Gastrocnemius medialis (tissue), 4 donors: Measurements from ENCODE around the gene TASOR2. TPM values are rescaled to one million over a fixed set of nuclear protein-coding genes. Genes with fewer than 3 reads are reported as not detected.

ENCODE experiments used
- ATAC-seq, 2 donors: fragments of 150-250 bp; one replicate each; pipeline ENCODE4 v1.9.1; 2016
- DNase-seq, 2 donors: peaks; one replicate each; pipeline ENCODE4 v3.0.0-alpha.2; 2019
- H3K27ac ChIP-seq, 4 donors: fragments of 200-600 bp; sonication (generic); 1 replicate in 1 of 4; 2 replicates in 3 of 4; pipeline ENCODE4 v1.5.1; 2016 to 2018; ENCODE audit warnings: mild to moderate bottlenecking in 2 of 4, moderate library complexity in 1 of 4
- H3K27me3 ChIP-seq, 3 donors: fragments of 200-600 bp; sonication (generic) in 2 of 3; 1 replicate in 1 of 3; 2 replicates in 2 of 3; pipeline versions ENCODE4 v1.5.1 to v1.6.0; 2016 to 2019; ENCODE audit warnings: mild to moderate bottlenecking in 1 of 3, moderate library complexity in 1 of 3
- H3K36me3 ChIP-seq, 2 donors: fragments of 200-600 bp; sonication (generic) in 1 of 2; one replicate each; pipeline ENCODE4 v1.5.1; 2017 to 2018
- H3K4me1 ChIP-seq, 2 donors: fragments of 200-600 bp; sonication (generic) in 1 of 2; one replicate each; pipeline ENCODE4 v1.5.1; 2016 to 2017; ENCODE audit warnings: mild to moderate bottlenecking in 2 of 2
- H3K4me3 ChIP-seq, 4 donors: fragments of 200-600 bp; sonication (generic) in 3 of 4; 1 replicate in 1 of 4; 2 replicates in 3 of 4; pipeline ENCODE4 v1.5.1; 2016 to 2019; ENCODE audit warnings: mild to moderate bottlenecking in 2 of 4
- H3K9me3 ChIP-seq, 3 donors: fragments of 200-600 bp; sonication (generic) in 2 of 3; 1 replicate in 1 of 3; 2 replicates in 2 of 3; pipeline ENCODE4 v1.5.1; 2016 to 2019
- POLR2A ChIP-seq, 2 donors: fragments of 450-650 bp; IDR thresholded peaks; one replicate each; pipeline ENCODE4 v1.6.1; 2017; ENCODE audit warnings: antibody characterized with exemption in 2 of 2, mild to moderate bottlenecking in 2 of 2, moderate library complexity in 2 of 2
- in situ Hi-C, 4 donors: fragments of 200-750 bp; cut with MboI; loops; one replicate each; pipeline versions ENCODE4 v1.15.0 to v1.8.0; 2017; ENCODE audit warnings: low sequenced_read_pairs in 4 of 4
- intact Hi-C: fragments of 100-400 bp; cut with DNase I; formaldehyde crosslinking; loops from one replicate; pipeline ENCODE4 v1.15.1; 2023; ENCODE audit warnings: low total_unique reads
- total RNA-seq, 4 donors: library from RNA; depleted of rRNA; stranded (reverse); fragments of >200 nt; gene quantifications; one replicate each; pipeline versions ENCODE4 v1.1.0 to v1.2.3, GENCODE V29; 2016
- TF ChIP-seq, protein P1 (sequence below), 5 experiments: fragments of 450-650 bp in 3 of 5; fragments of 200-600 bp in 2 of 5; sonication (generic) in 2 of 5; IDR thresholded peaks in 4 of 5; conservative IDR thresholded peaks in 1 of 5; 1 replicate in 4 of 5; 2 replicates in 1 of 5; pipeline ENCODE4 v1.5.1; 2016 to 2019; ENCODE audit warnings: antibody characterized with exemption in 5 of 5, mild to moderate bottlenecking in 3 of 5, moderate library complexity in 3 of 5

TASOR2 gene
- total RNA-seq, 4 donors from 2014 or later, result 32.0 to 78.0 (median 50.0) TPM

DNA sequence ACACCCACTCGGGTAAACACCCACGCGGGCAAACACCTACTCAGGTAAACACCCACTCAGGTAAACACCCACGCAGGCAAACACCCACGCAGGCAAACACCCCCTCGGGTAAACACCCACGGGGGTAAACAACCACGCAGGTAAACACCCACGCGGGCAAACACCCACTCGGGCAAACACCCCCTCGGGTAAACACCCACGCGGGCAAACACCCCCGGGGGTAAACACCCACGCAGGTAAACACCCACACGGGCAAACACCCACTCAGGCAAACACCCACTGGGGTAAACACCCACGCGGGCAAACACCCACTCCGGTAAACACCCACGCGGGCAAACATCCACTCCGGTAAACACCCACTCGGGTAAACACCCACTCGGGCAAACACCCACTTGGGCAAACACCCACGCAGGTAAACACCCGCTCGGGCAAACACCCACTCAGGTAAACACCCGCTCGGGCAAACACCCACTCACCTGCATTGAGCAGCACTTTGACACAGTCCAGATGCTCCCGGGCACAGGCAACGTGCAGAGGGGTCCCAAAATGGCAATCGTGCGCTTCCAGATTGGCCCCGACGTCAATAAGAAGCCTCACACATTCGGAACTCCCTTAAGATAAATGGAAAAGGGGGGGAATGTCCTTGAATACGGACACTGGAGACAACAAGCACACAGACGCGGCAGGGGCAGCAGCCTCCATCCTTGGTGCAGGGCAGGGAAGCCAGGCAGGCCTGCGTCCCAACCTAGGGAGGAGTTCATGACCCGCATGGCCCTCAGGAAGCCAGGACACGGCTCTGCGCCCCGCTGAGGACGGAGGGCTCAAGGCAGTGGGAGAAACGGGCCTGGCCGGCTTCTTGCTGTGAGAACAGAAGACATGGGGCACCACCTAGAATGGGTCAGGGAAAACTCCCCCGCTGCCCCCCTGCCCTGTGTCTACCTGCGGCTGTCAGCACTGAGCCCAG lies 35.9 kb upstream of the TASOR2 start:
- Histone ChIP-seq H3K27ac (no peak overlapping the region), H3K27me3 (no peaks in the 10 kb centered on the region), H3K4me3 (no peak overlapping the region), H3K9me3 (no peaks in the 10 kb centered on the region), H3K4me1 (peaks cover 0 to 16% of the 10 kb centered on the region in 2 donors), H3K36me3 (peaks cover 0 to 23% of the 10 kb centered on the region in 2 donors)
- ATAC-seq, result no peak
- intact Hi-C loops (no loop called here), in situ Hi-C loops (no loop called here)
- no peak for DNase-seq
- TF ChIP-seq POLR2A (IDR thresholded peaks at IDR 0.05), result no peak
- TF ChIP-seq, protein P1, sequence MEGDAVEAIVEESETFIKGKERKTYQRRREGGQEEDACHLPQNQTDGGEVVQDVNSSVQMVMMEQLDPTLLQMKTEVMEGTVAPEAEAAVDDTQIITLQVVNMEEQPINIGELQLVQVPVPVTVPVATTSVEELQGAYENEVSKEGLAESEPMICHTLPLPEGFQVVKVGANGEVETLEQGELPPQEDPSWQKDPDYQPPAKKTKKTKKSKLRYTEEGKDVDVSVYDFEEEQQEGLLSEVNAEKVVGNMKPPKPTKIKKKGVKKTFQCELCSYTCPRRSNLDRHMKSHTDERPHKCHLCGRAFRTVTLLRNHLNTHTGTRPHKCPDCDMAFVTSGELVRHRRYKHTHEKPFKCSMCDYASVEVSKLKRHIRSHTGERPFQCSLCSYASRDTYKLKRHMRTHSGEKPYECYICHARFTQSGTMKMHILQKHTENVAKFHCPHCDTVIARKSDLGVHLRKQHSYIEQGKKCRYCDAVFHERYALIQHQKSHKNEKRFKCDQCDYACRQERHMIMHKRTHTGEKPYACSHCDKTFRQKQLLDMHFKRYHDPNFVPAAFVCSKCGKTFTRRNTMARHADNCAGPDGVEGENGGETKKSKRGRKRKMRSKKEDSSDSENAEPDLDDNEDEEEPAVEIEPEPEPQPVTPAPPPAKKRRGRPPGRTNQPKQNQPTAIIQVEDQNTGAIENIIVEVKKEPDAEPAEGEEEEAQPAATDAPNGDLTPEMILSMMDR (IDR thresholded peaks at IDR 0.05 in 4 of 5, conservative IDR thresholded peaks at IDR 0.05 in 1 of 5), result no peak

DNA sequence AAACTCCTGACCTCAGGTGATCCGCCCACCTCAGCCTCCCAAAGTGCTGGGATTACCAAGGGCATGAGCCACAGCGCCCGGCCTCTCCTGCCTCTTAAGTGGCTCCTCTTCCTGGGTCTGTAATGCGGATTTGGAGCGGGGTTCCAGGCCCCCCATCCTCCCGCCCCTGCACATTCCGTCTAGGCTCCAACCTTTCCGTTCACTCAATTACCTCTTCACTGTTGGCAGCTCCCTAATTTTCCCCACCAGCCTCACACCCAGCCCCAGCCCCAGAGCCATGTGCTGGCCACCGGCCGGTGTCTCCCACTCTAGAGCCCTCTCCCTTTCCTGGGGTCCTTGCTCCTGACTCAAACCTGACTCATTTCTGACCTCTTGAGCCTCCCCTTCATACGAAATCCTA lies 34.9 kb upstream of the TASOR2 start:
- Histone ChIP-seq H3K27me3 (no peaks in the 10 kb centered on the region), H3K27ac (no peak overlapping the region), H3K4me1 (peaks cover 0 to 10% of the 10 kb centered on the region in 2 donors), H3K4me3 (no peak overlapping the region), H3K36me3 (peaks cover 0 to 18% of the 10 kb centered on the region in 2 donors), H3K9me3 (no peaks in the 10 kb centered on the region)
- DNase-seq (no peak), ATAC-seq (no peak)
- in situ Hi-C loops (no loop called here), intact Hi-C loops (no loop called here)
- no peak for TF ChIP-seq POLR2A (IDR thresholded peaks at IDR 0.05)
- TF ChIP-seq, protein P1 (IDR thresholded peaks at IDR 0.05 in 4 of 5, conservative IDR thresholded peaks at IDR 0.05 in 1 of 5), result no peak

DNA sequence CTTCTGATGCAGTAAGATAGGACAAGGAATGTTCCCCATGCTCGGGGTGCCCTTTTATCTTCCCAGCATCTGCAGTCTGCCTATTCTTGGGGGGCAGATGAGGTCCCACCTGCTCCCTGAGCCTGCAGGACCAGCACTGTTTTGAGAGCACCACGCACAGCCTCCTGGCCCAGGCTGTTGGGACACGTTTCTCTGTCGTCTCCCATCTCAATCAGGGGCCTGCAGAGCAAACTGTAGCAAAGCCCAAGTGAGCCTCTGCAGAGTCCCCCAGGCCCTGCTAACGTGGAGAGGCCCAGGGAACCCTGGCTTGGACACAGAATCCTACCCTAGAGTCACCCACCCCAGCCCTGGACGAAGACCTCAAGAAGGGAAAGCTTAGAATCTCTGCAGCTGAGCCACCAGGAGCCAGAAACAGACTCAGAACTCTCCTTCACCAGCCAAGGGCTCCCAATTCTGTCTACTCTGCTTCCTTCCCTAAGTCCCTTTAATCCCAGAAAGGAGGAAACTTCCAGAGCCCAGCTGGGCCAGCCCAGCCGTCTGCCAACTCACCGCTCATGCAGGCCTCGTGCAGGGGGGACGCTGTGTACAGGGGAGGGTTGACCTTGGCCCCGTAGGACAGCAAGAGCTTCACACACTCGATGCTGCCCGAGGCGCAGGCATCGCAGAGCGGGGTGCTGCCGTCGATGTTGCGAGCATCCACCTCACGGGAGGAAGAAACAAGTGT lies 33.8 kb upstream of the TASOR2 start:
- Histone ChIP-seq H3K36me3 (peaks cover 0 to 18% of the 10 kb centered on the region in 2 donors), H3K9me3 (no peaks in the 10 kb centered on the region), H3K4me1 (peaks cover 0 to 3% of the 10 kb centered on the region in 2 donors), H3K4me3 (no peak overlapping the region), H3K27me3 (no peaks in the 10 kb centered on the region), H3K27ac (peak overlapping the region in 2 of 4 donors; percentile 54 to 58)
- no peak for ATAC-seq
- no peak for DNase-seq
- intact Hi-C loops, result no loop called here
- TF ChIP-seq, protein P1 (IDR thresholded peaks at IDR 0.05 in 4 of 5, conservative IDR thresholded peaks at IDR 0.05 in 1 of 5), result no peak
- no peak for TF ChIP-seq POLR2A (IDR thresholded peaks at IDR 0.05)
- in situ Hi-C loops, result no loop called here

DNA sequence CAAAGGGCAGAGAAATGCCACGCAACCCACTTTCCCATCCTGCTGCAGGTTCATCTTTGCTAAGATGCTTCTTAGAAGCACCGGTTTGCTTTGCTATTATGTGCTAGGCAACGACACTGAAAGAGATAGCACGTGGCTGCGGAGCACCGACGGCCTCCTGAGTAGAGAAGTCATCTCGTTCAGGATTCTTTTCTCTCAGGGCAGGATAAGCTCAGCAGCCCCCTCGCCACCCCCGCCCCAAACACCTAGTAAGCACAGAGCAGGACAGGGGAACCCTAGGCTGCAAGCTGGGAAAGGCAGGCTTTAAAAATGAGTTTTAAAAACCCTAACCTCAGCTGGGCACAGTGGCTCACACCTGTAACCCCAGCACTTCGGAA lies 33.3 kb upstream of the TASOR2 start:
- H3K27me3 ChIP-seq, result no peaks in the 10 kb centered on the region
- DNase-seq (no peak), ATAC-seq (no peak)
- no peak overlapping the region for H3K4me3 ChIP-seq
- peak overlapping the region in 2 of 4 donors; percentile 54 to 58 for H3K27ac ChIP-seq
- in situ Hi-C loops (no loop called here), intact Hi-C loops (no loop called here)
- TF ChIP-seq POLR2A (IDR thresholded peaks at IDR 0.05), result no peak
- TF ChIP-seq, protein P1 (IDR thresholded peaks at IDR 0.05 in 4 of 5, conservative IDR thresholded peaks at IDR 0.05 in 1 of 5), result no peak
- no peaks in the 10 kb centered on the region for H3K9me3 ChIP-seq
- H3K4me1 ChIP-seq, result peaks cover 0 to 3% of the 10 kb centered on the region in 2 donors
- peaks cover 0 to 18% of the 10 kb centered on the region in 2 donors for H3K36me3 ChIP-seq
